GM19463 (cell line): ENCODE results near the gene MYH11.

ENCODE experiments used
- ATAC-seq: cut with Tn5 transposase; IDR thresholded peaks from one replicate; pipeline ENCODE4 v1.9.1; 2021; ENCODE audit warnings: mild to moderate bottlenecking, moderate library complexity; ENCODE audit not compliant: unreplicated experiment

MYH11 gene

GRCh38 chr16:15779664-15780351 lies 77.0 kb downstream of the MYH11 start:
- no peak for ATAC-seq

GRCh38 chr16:15778999-15779614 lies 77.7 kb downstream of the MYH11 start:
- no peak for ATAC-seq

- no peak for ATAC-seq
Measured at GRCh38 chr16:15778204-15778743, 78.6 kb downstream of the MYH11 start.

- no peak for ATAC-seq
Measured at GRCh38 chr16:15777533-15778203, 79.2 kb downstream of the MYH11 start.

- ATAC-seq: no peak
Measured at GRCh38 chr16:15776572-15776971, 80.3 kb downstream of the MYH11 start.

- no peak for ATAC-seq
Measured at GRCh38 chr16:15775663-15776304, 81.0 kb downstream of the MYH11 start.

- no peak for ATAC-seq
Measured at GRCh38 chr16:15775209-15775608, 81.6 kb downstream of the MYH11 start.

GRCh38 chr16:15773968-15774367 lies 82.9 kb downstream of the MYH11 start:
- ATAC-seq: no peak

- ATAC-seq: no peak
Measured at GRCh38 chr16:15772579-15773293, 84.1 kb downstream of the MYH11 start.

GRCh38 chr16:15771694-15772093 lies 85.1 kb downstream of the MYH11 start:
- ATAC-seq: no peak

- no peak for ATAC-seq
Measured at GRCh38 chr16:15770512-15770911, 86.3 kb downstream of the MYH11 start.

- ATAC-seq: no peak
Measured at GRCh38 chr16:15770107-15770506, 86.7 kb downstream of the MYH11 start.

GRCh38 chr16:15769239-15769638 lies 87.6 kb downstream of the MYH11 start:
- ATAC-seq: no peak

GRCh38 chr16:15768201-15768600 lies 88.6 kb downstream of the MYH11 start:
- no peak for ATAC-seq

GRCh38 chr16:15766918-15767317 lies 89.9 kb downstream of the MYH11 start:
- ATAC-seq: no peak

- ATAC-seq: peak; percentile 84
Measured at GRCh38 chr16:15765880-15766279, 90.9 kb downstream of the MYH11 start.

GRCh38 chr16:15765116-15765515 lies 91.7 kb downstream of the MYH11 start:
- no peak for ATAC-seq

- no peak for ATAC-seq
Measured at GRCh38 chr16:15764112-15764511, 92.7 kb downstream of the MYH11 start.

GRCh38 chr16:15760129-15760528 lies 96.7 kb downstream of the MYH11 start:
- ATAC-seq: no peak

- ATAC-seq: no peak
Measured at GRCh38 chr16:15759070-15759469, 97.8 kb downstream of the MYH11 start.
